Measurements from ENCODE around the gene BCKDHA.

Gene BCKDHA

GRCh38 chr19:41452584-41453275, 55.1 kb downstream of the BCKDHA start:
- no peak for DNase-seq

- no peak for DNase-seq
Observed at GRCh38 chr19:41455936-41456335, 58.3 kb downstream of the BCKDHA start.

GRCh38 chr19:41456342-41456918, 58.8 kb downstream of the BCKDHA start:
- no peak for DNase-seq

GRCh38 chr19:41457241-41457640, 59.6 kb downstream of the BCKDHA start:
- DNase-seq = no peak

GRCh38 chr19:41462497-41462896, 64.9 kb downstream of the BCKDHA start:
- DNase-seq = no peak

- DNase-seq = peak in 1 of 2 donors; percentile 2
Observed at GRCh38 chr19:41463257-41464256, 65.9 kb downstream of the BCKDHA start.

All from hippocampal formation (tissue), 2 donors.